BLaER1 treated with 17β-estradiol and CSF1 and Interleukin-3, amounts not matched to agents 10 nM and 100 nM (cell line): ENCODE results near the gene BTBD19.
A peak's percentile ranks its signal among the peaks of the same experiment; 100 is the strongest.

Experiments
- H3K27ac ChIP-seq, 11 experiments: shearing (Covaris generic); formaldehyde crosslinking; 2 replicates each; pipeline ENCODE4 v1.8.1; 2022
- H3K27me3 ChIP-seq, 11 experiments: shearing (Covaris generic); formaldehyde crosslinking; 2 replicates each; pipeline ENCODE4 v1.8.1; 2022
- H3K36me3 ChIP-seq, 11 experiments: shearing (Covaris generic); formaldehyde crosslinking; 2 replicates each; pipeline ENCODE4 v1.8.1; 2022
- H3K4me1 ChIP-seq, 10 experiments: shearing (Covaris generic); formaldehyde crosslinking; 2 replicates each; pipeline ENCODE4 v1.8.1; 2022
- H3K4me2 ChIP-seq, 11 experiments: shearing (Covaris generic); formaldehyde crosslinking; 2 replicates each; pipeline ENCODE4 v1.8.1; 2022
- H3K4me3 ChIP-seq, 10 experiments: shearing (Covaris generic); formaldehyde crosslinking; 2 replicates each; pipeline ENCODE4 v1.8.1; 2022
- H3K9ac ChIP-seq, 11 experiments: shearing (Covaris generic); formaldehyde crosslinking; 2 replicates each; pipeline ENCODE4 v1.8.1; 2022
- H3K9me3 ChIP-seq, 11 experiments: shearing (Covaris generic); formaldehyde crosslinking; replicated peaks in 1 of 11; 2 replicates each; pipeline ENCODE4 v1.8.1; 2022
- H4K20me1 ChIP-seq, 11 experiments: shearing (Covaris generic); formaldehyde crosslinking; 2 replicates each; pipeline ENCODE4 v1.8.1; 2022
- Cebpa-rat ChIP-seq, 11 experiments: shearing (Covaris generic); IDR thresholded peaks; 2 replicates each; pipeline ENCODE4 v1.8.1; 2022

Gene BTBD19

DNA sequence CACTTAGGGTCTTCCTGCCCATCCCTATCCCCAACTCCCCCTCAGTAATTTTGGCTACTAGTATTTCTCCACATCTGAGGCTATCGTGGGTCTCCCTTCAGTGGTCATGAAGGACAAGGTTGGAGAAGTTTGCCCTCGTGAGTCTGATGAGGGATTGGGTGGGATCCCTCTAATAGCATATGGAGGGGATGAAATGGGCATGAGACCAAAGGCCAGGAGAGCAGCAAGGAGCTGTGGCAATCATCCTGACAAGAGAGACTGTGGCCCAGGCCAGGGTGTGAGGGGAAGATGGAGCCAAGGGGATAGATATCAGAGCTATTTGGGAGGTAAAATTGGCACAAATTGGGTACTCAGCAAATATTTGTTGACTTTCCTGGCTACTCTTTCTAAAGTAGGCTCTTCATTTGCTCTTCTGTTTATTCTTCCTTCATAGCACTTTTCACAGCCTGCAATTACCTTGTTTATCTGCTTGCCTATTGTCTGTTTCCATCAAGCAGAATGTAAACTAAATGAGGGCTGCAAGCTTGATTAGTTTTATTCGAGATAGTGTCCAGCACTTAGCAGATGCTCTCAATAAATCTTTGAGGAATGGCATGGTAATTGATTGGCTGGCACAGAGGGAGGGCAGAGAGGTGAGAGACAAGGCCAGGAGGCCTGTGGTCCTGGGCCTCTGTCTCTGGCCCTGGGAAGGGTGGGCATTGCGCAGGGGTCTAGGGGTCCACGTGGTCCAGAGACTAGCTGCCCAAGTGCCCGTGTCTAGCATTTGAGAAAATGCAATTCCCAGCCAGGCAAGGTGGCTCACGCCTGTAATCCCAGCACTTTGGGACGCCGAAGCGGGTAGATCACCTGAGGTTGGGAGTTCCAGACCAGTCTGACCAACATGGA, 9.6 kb upstream of the BTBD19 start:
- Histone ChIP-seq H3K4me2 (peak overlapping the region; percentile 38 to 99 (median 90)), H3K9ac (peak overlapping the region; percentile 57 to 97 (median 95); a peak in 19 of 22 replicates)

DNA sequence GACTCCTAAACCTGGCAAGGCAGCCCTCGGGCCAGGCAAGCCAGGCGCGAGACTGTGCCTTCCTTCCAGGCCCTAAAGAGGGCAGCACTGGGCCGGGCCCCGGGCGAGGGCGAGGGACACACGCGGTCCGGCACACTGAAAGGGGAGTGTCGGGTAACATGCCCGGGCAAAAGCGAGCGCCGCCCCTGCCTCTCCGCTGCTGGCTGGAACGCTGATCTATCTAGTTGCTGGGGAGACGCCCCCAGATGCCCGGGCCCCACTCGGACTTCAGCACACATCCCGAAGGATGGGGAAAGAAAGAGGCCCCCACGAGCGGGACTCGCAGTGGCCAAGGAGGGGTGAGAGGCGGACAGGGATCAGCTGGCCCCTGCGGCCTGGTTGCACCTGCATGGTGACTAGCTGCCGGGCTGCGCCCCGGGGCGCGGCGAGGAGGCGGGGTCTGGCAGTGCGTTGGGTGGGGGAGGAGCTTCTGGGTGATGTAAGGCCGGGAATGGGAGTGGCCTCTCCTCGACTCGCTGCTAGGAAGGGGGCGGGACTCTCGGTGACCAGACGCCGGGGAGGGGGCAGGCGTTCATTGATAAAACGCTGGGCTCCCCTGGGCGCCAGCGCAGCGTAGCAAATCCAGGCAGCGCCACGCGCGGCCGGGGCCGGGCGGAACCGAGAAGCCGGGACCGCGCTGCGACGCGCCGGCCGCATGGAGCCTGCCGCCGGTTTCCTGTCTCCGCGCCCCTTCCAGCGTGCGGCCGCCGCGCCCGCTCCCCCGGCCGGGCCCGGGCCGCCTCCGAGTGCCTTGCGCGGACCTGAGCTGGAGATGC, 8.3 kb upstream of the BTBD19 start, which contains the start of gene PLK3:
TSS of gene PLK3 (plus strand) at position 608 of the 815 bp plus-strand sequence. CDS start at position 695, 87 bp downstream.
- Histone ChIP-seq H4K20me1 (peaks cover 3 to 42% (median 21%) of the 10 kb centered on the region in 11 experiments; a peak in 15 of 22 replicates), H3K4me1 (peaks cover 38 to 55% (median 46%) of the 10 kb centered on the region in 10 experiments), H3K4me2 (peak within 1 kb of the TSS; percentile 86 to 99 (median 91)), H3K27ac (peak within 1 kb of the TSS; percentile 63 to 96 (median 93)), H3K9me3 (no peaks in the 10 kb centered on the region), H3K4me3 (peak within 1 kb of the TSS; percentile 90 to 98 (median 96)), H3K36me3 (peaks cover 29 to 33% (median 32%) of the 10 kb centered on the region in 11 experiments), H3K9ac (peak within 1 kb of the TSS; percentile 91 to 97 (median 95)), H3K27me3 (no peaks in the 10 kb centered on the region)
- no peak for TF ChIP-seq Cebpa-rat (IDR thresholded peaks at IDR 0.05)

More for the DNA sequence above, 9.6 kb upstream of the BTBD19 start:
- Histone ChIP-seq H3K9me3 (no peaks in the 10 kb centered on the region), H3K27me3 (no peaks in the 10 kb centered on the region), H3K4me3 (peak overlapping the region in 2 of 10 experiments; percentile 90 to 97; a peak in 3 of 20 replicates), H3K36me3 (peaks cover 18 to 21% (median 20%) of the 10 kb centered on the region in 11 experiments), H3K27ac (peak overlapping the region in 9 of 11 experiments; percentile 90 to 96 (median 94); a peak in 16 of 22 replicates), H4K20me1 (peaks cover 3 to 33% (median 18%) of the 10 kb centered on the region in 11 experiments; a peak in 15 of 22 replicates), H3K4me1 (peaks cover 33 to 45% (median 37%) of the 10 kb centered on the region in 10 experiments)
- no peak for TF ChIP-seq Cebpa-rat (IDR thresholded peaks at IDR 0.05)

DNA sequence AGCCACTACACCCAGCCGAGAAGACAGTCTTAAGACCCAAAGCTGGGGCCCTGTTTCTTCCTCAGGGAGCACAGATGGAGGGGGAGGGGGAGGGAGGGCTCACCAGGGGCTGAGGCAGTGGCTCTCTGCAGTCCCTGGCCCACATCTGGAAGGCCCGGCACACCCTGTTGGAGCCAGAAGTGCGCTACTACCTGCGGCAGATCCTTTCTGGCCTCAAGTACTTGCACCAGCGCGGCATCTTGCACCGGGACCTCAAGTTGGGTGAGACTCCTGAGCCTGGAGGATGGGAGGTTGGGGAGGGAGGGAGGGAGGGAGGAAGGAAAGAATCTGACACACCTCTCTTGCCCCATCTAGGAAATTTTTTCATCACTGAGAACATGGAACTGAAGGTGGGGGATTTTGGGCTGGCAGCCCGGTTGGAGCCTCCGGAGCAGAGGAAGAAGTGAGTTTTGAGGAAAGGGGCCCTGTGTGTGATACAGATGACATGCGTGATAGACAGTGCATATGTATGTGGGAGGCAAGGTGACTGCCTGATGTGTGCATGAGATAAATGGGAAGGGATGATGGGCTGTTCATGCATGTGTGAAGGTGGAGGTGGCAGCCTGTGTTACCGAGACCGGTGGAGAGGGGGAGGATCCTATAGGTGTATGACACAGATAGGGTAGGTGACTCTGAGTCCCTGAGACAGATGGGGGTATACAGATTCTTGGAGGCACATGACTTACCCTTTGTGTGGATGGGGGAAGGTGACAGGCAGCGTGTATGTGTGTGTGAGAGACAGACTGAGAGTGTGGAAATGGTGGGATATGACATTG, 6.6 kb upstream of the BTBD19 start:
- H3K4me2 ChIP-seq, result peak overlapping the region; percentile 86 to 99 (median 91)
- TF ChIP-seq Cebpa-rat (IDR thresholded peaks at IDR 0.05), result no peak

DNA sequence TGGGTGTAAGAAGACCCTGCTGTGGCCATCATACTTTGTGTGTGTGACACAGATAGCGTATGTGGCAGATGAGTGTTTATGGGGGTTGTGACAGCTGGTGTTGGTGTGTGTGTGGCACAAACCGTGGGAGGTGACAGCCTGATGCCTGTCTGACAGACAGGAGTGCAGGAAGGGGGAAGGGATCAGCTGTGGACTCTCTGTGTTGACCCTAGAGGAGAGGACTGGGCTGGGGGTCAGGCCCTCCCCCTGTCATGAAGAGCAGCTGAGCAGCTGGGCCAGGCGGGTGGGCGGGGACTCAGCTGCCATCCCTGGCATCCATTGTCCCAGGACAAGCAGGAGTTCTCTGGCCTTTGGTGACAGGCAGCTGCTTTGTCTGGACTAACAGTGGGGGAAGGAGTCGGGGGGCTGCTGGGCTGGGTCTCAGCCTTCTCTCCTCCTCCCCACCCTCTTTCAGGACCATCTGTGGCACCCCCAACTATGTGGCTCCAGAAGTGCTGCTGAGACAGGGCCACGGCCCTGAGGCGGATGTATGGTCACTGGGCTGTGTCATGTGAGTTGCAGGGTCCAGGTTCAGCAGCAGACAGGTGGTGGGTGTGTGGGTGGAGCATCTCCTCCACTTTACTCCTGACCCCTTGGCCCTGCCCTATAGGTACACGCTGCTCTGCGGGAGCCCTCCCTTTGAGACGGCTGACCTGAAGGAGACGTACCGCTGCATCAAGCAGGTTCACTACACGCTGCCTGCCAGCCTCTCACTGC, 5.8 kb upstream of the BTBD19 start:
- H3K4me1 ChIP-seq, result peaks cover 60 to 80% (median 71%) of the 10 kb centered on the region in 10 experiments
- H3K36me3 ChIP-seq, result peaks cover 49 to 54% (median 51%) of the 10 kb centered on the region in 11 experiments

More for the DNA sequence above, 6.6 kb upstream of the BTBD19 start:
- peak overlapping the region; percentile 91 to 97 (median 95) for H3K9ac ChIP-seq
- H3K27ac ChIP-seq, result peak overlapping the region in 8 of 11 experiments; percentile 3 to 89 (median 46); a peak in 6 of 22 replicates
- H3K9me3 ChIP-seq, result no peaks in the 10 kb centered on the region
- H3K4me3 ChIP-seq, result peak overlapping the region; percentile 90 to 98 (median 96)
- H3K4me1 ChIP-seq, result peaks cover 52 to 72% (median 63%) of the 10 kb centered on the region in 10 experiments
- no peaks in the 10 kb centered on the region for H3K27me3 ChIP-seq
- peaks cover 46 to 50% (median 49%) of the 10 kb centered on the region in 11 experiments for H3K36me3 ChIP-seq
- peaks cover 3 to 42% (median 21%) of the 10 kb centered on the region in 11 experiments; a peak in 15 of 22 replicates for H4K20me1 ChIP-seq

DNA sequence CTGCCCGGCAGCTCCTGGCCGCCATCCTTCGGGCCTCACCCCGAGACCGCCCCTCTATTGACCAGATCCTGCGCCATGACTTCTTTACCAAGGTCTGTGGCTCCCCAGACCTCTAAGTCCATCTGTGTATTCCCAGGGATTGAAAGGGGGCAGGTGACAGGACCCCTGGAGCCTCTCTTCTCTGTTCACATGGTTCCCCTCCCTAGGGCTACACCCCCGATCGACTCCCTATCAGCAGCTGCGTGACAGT, 5.3 kb upstream of the BTBD19 start:
- Histone ChIP-seq H3K4me1 (peaks cover 65 to 84% (median 74%) of the 10 kb centered on the region in 10 experiments), H3K4me2 (peak overlapping the region in 10 of 11 experiments; percentile 87 to 99 (median 92); a peak in 20 of 22 replicates), H3K27me3 (no peaks in the 10 kb centered on the region), H4K20me1 (peaks cover 3 to 42% (median 21%) of the 10 kb centered on the region in 11 experiments; a peak in 15 of 22 replicates), H3K4me3 (peak overlapping the region in 5 of 10 experiments; percentile 90 to 97 (median 95); a peak in 8 of 20 replicates), H3K27ac (peak overlapping the region in 8 of 11 experiments; percentile 15 to 63 (median 52); a peak in 10 of 22 replicates), H3K36me3 (peaks cover 49 to 54% (median 51%) of the 10 kb centered on the region in 11 experiments), H3K9me3 (no peaks in the 10 kb centered on the region), H3K9ac (peak overlapping the region; percentile 18 to 97 (median 93); a peak in 20 of 22 replicates)
- no peak for TF ChIP-seq Cebpa-rat (IDR thresholded peaks at IDR 0.05)

More for the DNA sequence above, 5.8 kb upstream of the BTBD19 start:
- peak overlapping the region; percentile 35 to 98 (median 96); a peak in 18 of 20 replicates for H3K4me3 ChIP-seq
- H3K9ac ChIP-seq, result peak overlapping the region; percentile 54 to 97 (median 94)
- H4K20me1 ChIP-seq, result peaks cover 3 to 42% (median 21%) of the 10 kb centered on the region in 11 experiments; a peak in 15 of 22 replicates
- H3K27ac ChIP-seq, result peak overlapping the region in 9 of 11 experiments; percentile 3 to 63 (median 52); a peak in 12 of 22 replicates
- H3K9me3 ChIP-seq, result no peaks in the 10 kb centered on the region
- peak overlapping the region; percentile 86 to 99 (median 91) for H3K4me2 ChIP-seq
- TF ChIP-seq Cebpa-rat (IDR thresholded peaks at IDR 0.05), result no peak
- no peaks in the 10 kb centered on the region for H3K27me3 ChIP-seq

- Histone ChIP-seq H3K4me1 (peaks cover 66 to 85% (median 76%) of the 10 kb centered on the region in 10 experiments), H3K4me3 (peak overlapping the region in 3 of 10 experiments; percentile 92 to 97 (median 96); a peak in 6 of 20 replicates), H3K9me3 (no peaks in the 10 kb centered on the region), H3K9ac (peak overlapping the region; percentile 10 to 97 (median 93); a peak in 21 of 22 replicates), H3K4me2 (peak overlapping the region in 10 of 11 experiments; percentile 87 to 99 (median 92); a peak in 18 of 22 replicates), H4K20me1 (peaks cover 3 to 42% (median 21%) of the 10 kb centered on the region in 11 experiments; a peak in 15 of 22 replicates), H3K27me3 (no peaks in the 10 kb centered on the region), H3K36me3 (peaks cover 49 to 54% (median 51%) of the 10 kb centered on the region in 11 experiments), H3K27ac (peak overlapping the region in 9 of 11 experiments; percentile 8 to 63 (median 52); a peak in 15 of 22 replicates)
- TF ChIP-seq Cebpa-rat (IDR thresholded peaks at IDR 0.05), result no peak
Measured at GRCh38 chr1:44803312-44804095, 4.8 kb upstream of the BTBD19 start.
